ENCODE measurements around the gene LRRC49. TPM values are rescaled to one million over a fixed set of nuclear protein-coding genes. Genes with fewer than 3 reads are reported as not detected.

The LRRC49 gene
- total RNA-seq, 2 experiments from 2014 or later = 0.14 to 0.62 TPM

GRCh38 chr15:71088683-71089082 lies 196.1 kb downstream of the LRRC49 start:
- ChIA-PET CTCF (no interaction called here), POLR2A (no interaction called here)
- Mint-ChIP-seq H3K27me3 (peaks cover 23% of the 10 kb centered on the region), H3K9me3 (ENCODE audit: low read depth) (no peaks in the 10 kb centered on the region), H3K27ac (no peak overlapping the region), H3K4me1 (no peaks in the 10 kb centered on the region), H3K36me3 (ENCODE audit: low read depth) (no peaks in the 10 kb centered on the region), H3K4me3 (no peak overlapping the region)
- intact Hi-C loops (cut with DNase I, micrococcal nuclease) = no loop called here
- ATAC-seq = no peak
- no peak for DNase-seq

- no peak overlapping the region for H3K4me3 Mint-ChIP-seq
- no peaks in the 10 kb centered on the region for H3K4me1 Mint-ChIP-seq
- no peaks in the 10 kb centered on the region for H3K36me3 Mint-ChIP-seq (ENCODE audit: low read depth)
- H3K27me3 Mint-ChIP-seq = peaks cover 19% of the 10 kb centered on the region
- H3K9me3 Mint-ChIP-seq (ENCODE audit: low read depth) = no peaks in the 10 kb centered on the region
- CTCF ChIA-PET = no interaction called here
- no peak for ATAC-seq
- DNase-seq = no peak
- no peak overlapping the region for H3K27ac Mint-ChIP-seq
- POLR2A ChIA-PET = no interaction called here
- intact Hi-C loops (cut with DNase I, micrococcal nuclease) = no loop called here
Observed at GRCh38 chr15:71089801-71090200, 197.2 kb downstream of the LRRC49 start.

GRCh38 chr15:71091601-71092000 lies 199.0 kb downstream of the LRRC49 start:
- Mint-ChIP-seq H3K27me3 (peaks cover 15% of the 10 kb centered on the region), H3K4me1 (no peaks in the 10 kb centered on the region), H3K9me3 (ENCODE audit: low read depth) (peaks cover 3% of the 10 kb centered on the region), H3K27ac (no peak overlapping the region), H3K36me3 (ENCODE audit: low read depth) (no peaks in the 10 kb centered on the region), H3K4me3 (no peak overlapping the region)
- intact Hi-C loops (cut with DNase I, micrococcal nuclease) = no loop called here
- no peak for ATAC-seq
- no peak for DNase-seq
- POLR2A ChIA-PET = interaction anchor here (0.6 kb wide), 1 partner anchor 1184 kb away, joined by 6 read pairs; no protein-coding TSS in a partner anchor
- CTCF ChIA-PET = no interaction called here

- H3K27ac Mint-ChIP-seq = no peak overlapping the region
Observed at GRCh38 chr15:71092056-71092600, 199.5 kb downstream of the LRRC49 start.

GRCh38 chr15:71093054-71094024 lies 200.7 kb downstream of the LRRC49 start:
- H3K36me3 Mint-ChIP-seq (ENCODE audit: low read depth) = no peaks in the 10 kb centered on the region
- no peak for DNase-seq
- no peak overlapping the region for H3K27ac Mint-ChIP-seq
- CTCF ChIA-PET = no interaction called here
- H3K27me3 Mint-ChIP-seq = peaks cover 15% of the 10 kb centered on the region
- peaks cover 3% of the 10 kb centered on the region for H3K9me3 Mint-ChIP-seq (ENCODE audit: low read depth)
- intact Hi-C loops (cut with DNase I, micrococcal nuclease) = no loop called here
- H3K4me3 Mint-ChIP-seq = no peak overlapping the region
- POLR2A ChIA-PET = no interaction called here
- ATAC-seq = no peak
- H3K4me1 Mint-ChIP-seq = no peaks in the 10 kb centered on the region

More at GRCh38 chr15:71092056-71092600, 199.5 kb downstream of the LRRC49 start:
- POLR2A ChIA-PET = interaction anchor here (0.6 kb wide), 1 partner anchor 1185 kb away, joined by 6 read pairs; no protein-coding TSS in a partner anchor
- Mint-ChIP-seq H3K4me1 (no peaks in the 10 kb centered on the region), H3K27me3 (peaks cover 13% of the 10 kb centered on the region), H3K4me3 (no peak overlapping the region), H3K9me3 (ENCODE audit: low read depth) (peaks cover 3% of the 10 kb centered on the region), H3K36me3 (ENCODE audit: low read depth) (no peaks in the 10 kb centered on the region)
- DNase-seq (no peak), ATAC-seq (no peak)
- CTCF ChIA-PET = no interaction called here
- intact Hi-C loops (cut with DNase I, micrococcal nuclease) = no loop called here

- H3K4me3 Mint-ChIP-seq = no peak overlapping the region
- H3K27me3 Mint-ChIP-seq = peaks cover 11% of the 10 kb centered on the region
- ATAC-seq (no peak), DNase-seq (no peak)
- H3K9me3 Mint-ChIP-seq (ENCODE audit: low read depth) = peaks cover 3% of the 10 kb centered on the region
- intact Hi-C loops (cut with DNase I, micrococcal nuclease) = no loop called here
- no peaks in the 10 kb centered on the region for H3K4me1 Mint-ChIP-seq
- no peak overlapping the region for H3K27ac Mint-ChIP-seq
- H3K36me3 Mint-ChIP-seq (ENCODE audit: low read depth) = no peaks in the 10 kb centered on the region
- ChIA-PET POLR2A (no interaction called here), CTCF (no interaction called here)
Observed at GRCh38 chr15:71094137-71094536, 201.5 kb downstream of the LRRC49 start.

- H3K4me1 Mint-ChIP-seq = no peaks in the 10 kb centered on the region
- ChIA-PET CTCF (no interaction called here), POLR2A (no interaction called here)
- intact Hi-C loops (cut with DNase I, micrococcal nuclease) = no loop called here
- DNase-seq (no peak), ATAC-seq (no peak)
- H3K9me3 Mint-ChIP-seq (ENCODE audit: low read depth) = peaks cover 3% of the 10 kb centered on the region
- H3K27ac Mint-ChIP-seq = no peak overlapping the region
- H3K36me3 Mint-ChIP-seq (ENCODE audit: low read depth) = no peaks in the 10 kb centered on the region
- H3K27me3 Mint-ChIP-seq = peaks cover 8% of the 10 kb centered on the region
- H3K4me3 Mint-ChIP-seq = no peak overlapping the region
Observed at GRCh38 chr15:71096676-71097075, 204.1 kb downstream of the LRRC49 start.

GRCh38 chr15:71097890-71098289 lies 205.3 kb downstream of the LRRC49 start:
- Mint-ChIP-seq H3K27ac (no peak overlapping the region), H3K27me3 (peaks cover 6% of the 10 kb centered on the region), H3K4me3 (no peak overlapping the region), H3K9me3 (ENCODE audit: low read depth) (peaks cover 3% of the 10 kb centered on the region), H3K36me3 (ENCODE audit: low read depth) (no peaks in the 10 kb centered on the region), H3K4me1 (no peaks in the 10 kb centered on the region)
- CTCF ChIA-PET = no interaction called here
- no peak for ATAC-seq
- intact Hi-C loops (cut with DNase I, micrococcal nuclease) = no loop called here
- DNase-seq = no peak
- POLR2A ChIA-PET = no interaction called here

GRCh38 chr15:71098920-71099319 lies 206.3 kb downstream of the LRRC49 start:
- ChIA-PET CTCF (no interaction called here), POLR2A (no interaction called here)
- H3K27me3 Mint-ChIP-seq = peaks cover 6% of the 10 kb centered on the region
- peaks cover 3% of the 10 kb centered on the region for H3K9me3 Mint-ChIP-seq (ENCODE audit: low read depth)
- H3K27ac Mint-ChIP-seq = no peak overlapping the region
- DNase-seq (no peak), ATAC-seq (no peak)
- no peaks in the 10 kb centered on the region for H3K4me1 Mint-ChIP-seq
- no peak overlapping the region for H3K4me3 Mint-ChIP-seq
- no peaks in the 10 kb centered on the region for H3K36me3 Mint-ChIP-seq (ENCODE audit: low read depth)
- intact Hi-C loops (cut with DNase I, micrococcal nuclease) = no loop called here

Other genes with a start within 250 kb of the LRRC49 start
- 1 to 10 TPM; 6.6 TPM for gene UACA, start 129.3 kb upstream of the LRRC49 start, total RNA-seq
- under 1 TPM in 1 of 2 experiments, not detected in 1; 0.14 TPM for gene LARP6, start 38.7 kb upstream of the LRRC49 start, total RNA-seq
- under 1 TPM; 0.12 to 0.27 TPM for gene THAP10, start 393 bp upstream of the LRRC49 start, total RNA-seq
- not detected for gene THSD4, start 222.6 kb downstream of the LRRC49 start, total RNA-seq

All from activated CD4-positive, alpha-beta T cell treated with anti-CD3 and anti-CD28 coated beads for 36 hours (primary cell).